ENCODE data around the gene C19orf25.

C19orf25 gene

DNA sequence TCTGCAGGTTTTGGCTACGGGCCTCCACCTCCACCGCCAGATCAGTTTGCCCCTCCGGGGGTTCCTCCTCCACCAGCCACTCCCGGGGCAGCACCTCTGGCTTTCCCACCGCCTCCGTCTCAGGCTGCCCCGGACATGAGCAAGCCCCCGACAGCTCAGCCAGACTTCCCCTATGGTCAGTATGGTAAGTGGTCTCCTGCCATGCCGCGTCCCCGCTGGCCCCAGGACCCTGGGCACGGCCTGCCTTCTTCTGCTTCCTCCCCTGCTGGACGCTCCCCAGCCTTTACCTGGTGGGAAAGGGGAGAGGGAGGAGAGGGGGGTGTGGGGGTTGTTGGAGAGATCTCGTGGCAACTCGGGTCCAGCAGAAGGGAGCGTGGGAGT lies 46.5 kb downstream of the C19orf25 start:
- DNase-seq (ENCODE audit: low read depth in 2 of 2) = no peak

DNA sequence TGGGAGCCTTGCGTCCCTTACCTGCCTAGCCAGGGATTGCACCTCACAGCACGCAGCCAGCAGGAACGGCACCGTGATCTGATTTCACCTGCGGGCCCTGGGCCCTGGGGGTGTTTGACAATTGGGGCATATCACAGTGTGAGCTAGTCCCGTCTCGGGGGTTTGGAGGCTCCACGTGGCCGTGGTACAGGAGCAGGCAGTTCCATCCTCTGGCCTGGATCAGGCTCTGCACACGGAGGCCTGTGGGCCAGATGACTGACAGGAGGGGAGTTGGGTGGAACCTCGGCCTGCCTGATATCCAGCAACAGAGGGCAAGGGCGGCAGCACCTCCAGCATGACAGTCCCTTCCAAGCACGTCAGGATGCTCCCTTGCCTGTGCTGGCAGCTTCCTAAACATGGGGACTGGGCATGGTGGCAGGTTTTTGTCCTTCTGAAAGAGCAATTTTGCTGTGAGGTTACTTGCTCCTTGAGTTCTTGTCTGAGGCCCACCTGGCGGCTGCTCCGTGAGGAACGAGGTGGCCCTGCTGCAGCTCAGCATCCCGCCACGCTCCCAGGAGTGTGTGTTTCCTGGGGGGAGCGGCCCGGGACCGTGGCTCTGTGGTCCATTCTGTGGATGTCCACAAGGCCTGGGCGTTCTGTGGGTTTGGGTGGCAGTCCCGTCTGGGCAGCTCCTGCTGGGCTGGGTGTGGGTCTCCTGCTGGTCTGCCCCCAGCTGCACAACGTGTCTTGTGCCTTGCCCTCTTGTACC lies 47.1 kb downstream of the C19orf25 start:
- DNase-seq (ENCODE audit: low read depth in 2 of 2) = no peak

- no peak for DNase-seq (ENCODE audit: low read depth in 2 of 2)
Measured at GRCh38 chr19:1430246-1430645, 48.8 kb downstream of the C19orf25 start.

- DNase-seq (ENCODE audit: low read depth in 2 of 2) = no peak
Measured at GRCh38 chr19:1429750-1430149, 49.3 kb downstream of the C19orf25 start.

DNA sequence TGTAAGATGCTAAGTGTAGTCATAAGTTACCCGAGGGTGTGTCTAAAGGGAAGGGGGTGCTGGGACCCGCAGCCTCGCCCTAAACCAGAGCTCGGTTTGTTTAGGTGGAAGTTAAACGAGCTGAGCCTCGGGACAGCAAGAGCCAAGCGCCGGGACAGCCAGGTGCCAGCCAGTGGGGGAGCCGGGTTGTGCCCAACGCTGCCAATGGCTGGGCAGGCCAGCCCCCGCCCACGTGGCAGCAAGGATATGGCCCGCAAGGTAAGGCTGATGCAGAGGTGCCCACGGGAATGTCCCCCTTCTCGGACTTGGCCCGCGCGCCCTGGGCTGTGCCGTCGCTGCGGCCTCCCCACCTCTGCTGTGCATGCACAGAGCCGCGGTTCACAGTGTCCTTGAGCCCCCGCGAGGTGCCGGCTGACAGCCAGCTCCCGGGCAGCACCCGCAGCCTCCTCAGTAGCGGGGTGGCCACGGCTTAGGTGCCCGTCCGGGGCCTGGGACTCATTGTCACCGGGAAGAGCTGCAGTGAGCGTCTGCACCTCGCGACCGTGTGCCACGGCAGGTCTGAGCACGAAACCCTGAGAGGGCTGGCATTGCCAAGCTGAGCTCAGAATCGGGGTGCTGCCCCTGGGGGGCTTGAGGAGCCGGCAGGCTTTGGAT lies 50.1 kb downstream of the C19orf25 start:
- DNase-seq (ENCODE audit: low read depth in 2 of 2) = no peak

- DNase-seq (ENCODE audit: low read depth in 2 of 2) = no peak
Measured at GRCh38 chr19:1427221-1427920, 51.6 kb downstream of the C19orf25 start.

GRCh38 chr19:1426736-1427135 lies 52.3 kb downstream of the C19orf25 start:
- DNase-seq (ENCODE audit: low read depth in 2 of 2) = no peak

GRCh38 chr19:1425902-1426301 lies 53.1 kb downstream of the C19orf25 start:
- DNase-seq (ENCODE audit: low read depth in 2 of 2) = no peak

GRCh38 chr19:1425102-1425837 lies 53.7 kb downstream of the C19orf25 start:
- DNase-seq (ENCODE audit: low read depth in 2 of 2) = no peak

DNA sequence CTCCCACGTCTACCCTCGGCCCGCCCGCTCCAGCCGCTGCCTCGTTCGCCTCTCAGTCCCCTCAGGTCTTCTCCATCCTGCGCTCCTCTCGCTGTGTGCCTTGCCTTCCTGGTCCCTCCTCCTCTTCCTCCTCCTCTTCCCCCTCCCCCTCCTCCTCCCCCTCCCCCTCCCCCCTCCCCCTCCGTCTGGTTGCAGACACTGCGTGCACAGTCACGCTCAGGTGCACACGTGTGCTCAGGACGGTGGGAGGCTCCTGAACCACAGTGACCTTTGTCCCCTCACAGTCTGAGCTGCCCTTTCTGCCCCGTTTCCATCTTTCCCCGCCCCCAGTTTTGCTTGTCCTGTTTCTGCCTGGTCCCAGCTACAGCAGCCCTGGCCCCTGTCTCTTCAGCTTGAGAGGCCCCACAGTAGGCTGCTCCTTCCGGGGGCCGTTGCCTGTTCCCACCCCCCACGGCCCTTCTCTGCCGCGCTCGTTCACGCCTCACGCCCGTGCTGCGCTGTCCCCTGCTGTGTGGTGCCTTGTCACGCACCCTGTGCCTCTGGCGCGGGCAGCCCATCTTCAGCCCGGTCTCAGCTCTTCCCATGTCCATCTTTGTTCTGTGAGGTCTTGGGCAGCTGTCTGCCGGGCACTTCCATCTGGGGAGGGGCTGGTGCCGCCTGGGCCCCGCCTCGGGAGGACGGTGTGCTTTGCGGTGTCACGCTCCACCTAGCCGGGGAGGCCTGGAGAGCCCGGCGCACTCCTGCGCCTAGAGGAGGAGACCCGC lies 54.6 kb downstream of the C19orf25 start:
- no peak for DNase-seq (ENCODE audit: low read depth in 2 of 2)

DNA sequence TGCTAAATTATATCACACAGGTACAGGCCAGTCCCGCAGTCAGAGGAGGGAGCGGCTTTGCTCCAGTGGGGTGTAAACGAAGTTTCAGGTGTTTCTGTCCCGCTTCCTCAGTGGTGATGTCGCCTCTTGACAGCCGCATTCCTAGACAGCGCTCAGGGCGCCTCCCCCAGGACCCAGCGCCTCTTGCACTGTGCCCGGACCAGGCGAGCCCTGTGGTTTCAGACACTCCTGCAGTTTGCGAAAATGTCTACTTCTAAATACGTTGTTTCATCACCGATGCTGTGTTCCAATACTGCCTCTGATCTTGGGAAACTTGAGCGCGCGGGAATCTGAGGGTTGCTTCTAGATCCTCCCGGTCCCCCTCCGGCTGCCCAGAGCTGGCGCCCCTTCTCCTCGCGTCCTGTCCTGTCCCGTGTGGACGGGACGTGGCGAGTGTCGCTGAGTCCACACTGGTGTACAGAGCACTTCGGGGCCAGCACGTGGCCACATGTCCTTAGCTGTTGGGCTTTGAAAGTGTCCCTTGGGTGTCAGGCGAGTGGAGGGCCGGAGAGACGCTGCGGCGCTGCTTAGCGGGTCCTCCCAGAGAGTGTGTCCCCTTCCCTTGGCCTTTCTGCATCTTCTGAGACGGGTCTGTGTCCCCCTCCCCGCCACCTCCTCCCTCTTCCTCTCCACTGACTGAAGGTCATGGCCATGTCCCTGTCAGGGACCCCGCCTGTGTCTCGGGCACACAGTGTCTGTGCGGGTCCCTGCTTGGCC lies 55.4 kb downstream of the C19orf25 start:
- DNase-seq (ENCODE audit: low read depth in 2 of 2) = no peak

Measured in stimulated activated CD8-positive, alpha-beta memory T cell treated with anti-CD3 and anti-CD28 coated beads, Interleukin-7, amount 100 ng/mL, for 1 hour (primary cell).